ENCODE measurements around the gene PGAP6. TPM values are rescaled to one million over a fixed set of nuclear protein-coding genes. Genes with fewer than 3 reads are reported as not detected.
A peak's percentile ranks its signal among the peaks of the same experiment; 100 is the strongest.

Gene PGAP6
- total and polyA plus RNA-seq, 9 of the 15 experiments (the other 6 are each of a cell fraction or from before 2014, with no cell fraction given): 0.45 to 50.2 (median 39.3) TPM

DNA sequence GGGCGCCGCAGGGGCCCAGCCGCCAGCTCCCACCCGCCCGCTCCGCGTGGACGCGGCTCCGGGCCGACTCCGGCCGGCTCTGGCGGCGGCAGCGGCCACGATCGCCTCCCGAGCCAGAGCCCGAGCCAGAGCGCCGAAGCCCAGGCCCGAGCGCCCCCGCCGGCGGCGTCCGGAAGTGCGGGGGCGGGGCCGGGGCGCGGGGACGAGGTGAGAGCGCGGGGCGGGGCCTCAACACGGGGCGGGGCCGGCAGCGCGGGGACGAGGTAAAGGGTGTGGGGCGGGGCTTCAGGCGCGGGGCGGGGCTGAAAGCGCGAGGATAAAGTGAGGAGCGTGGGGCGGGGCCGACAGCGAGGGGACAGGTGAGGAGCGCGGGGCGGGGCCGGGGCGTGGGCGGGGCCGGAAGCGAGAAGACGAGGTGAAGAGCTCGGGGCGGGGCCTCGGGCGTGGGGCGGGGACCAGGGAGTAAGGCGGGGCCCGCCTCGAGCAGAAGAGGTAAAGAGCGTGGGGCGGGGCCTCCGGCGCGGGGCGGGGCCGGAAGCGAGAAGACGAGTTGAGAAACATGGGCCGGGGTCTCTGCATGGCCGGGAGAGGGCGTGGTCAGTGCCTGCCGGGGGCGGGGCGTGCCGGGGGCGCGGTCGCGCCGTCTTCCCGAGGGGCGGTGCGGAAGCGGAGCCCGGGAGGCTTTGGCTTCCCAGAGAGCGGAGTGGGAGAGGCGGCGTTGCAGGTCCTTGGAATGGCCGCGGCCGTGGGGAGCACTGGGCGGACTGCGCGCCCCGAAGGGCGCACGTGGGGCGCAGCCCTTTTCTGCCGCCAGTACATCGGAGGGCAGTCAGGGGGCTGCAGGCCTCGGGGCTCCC, 29.0 kb downstream of the PGAP6 start, which contains the start of gene AXIN1 (continued):
- TF ChIP-seq, protein P1, sequence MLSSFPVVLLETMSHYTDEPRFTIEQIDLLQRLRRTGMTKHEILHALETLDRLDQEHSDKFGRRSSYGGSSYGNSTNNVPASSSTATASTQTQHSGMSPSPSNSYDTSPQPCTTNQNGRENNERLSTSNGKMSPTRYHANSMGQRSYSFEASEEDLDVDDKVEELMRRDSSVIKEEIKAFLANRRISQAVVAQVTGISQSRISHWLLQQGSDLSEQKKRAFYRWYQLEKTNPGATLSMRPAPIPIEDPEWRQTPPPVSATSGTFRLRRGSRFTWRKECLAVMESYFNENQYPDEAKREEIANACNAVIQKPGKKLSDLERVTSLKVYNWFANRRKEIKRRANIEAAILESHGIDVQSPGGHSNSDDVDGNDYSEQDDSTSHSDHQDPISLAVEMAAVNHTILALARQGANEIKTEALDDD (IDR thresholded peaks at IDR 0.05): no peak
- TF ChIP-seq ZNF263 (CRISPR knock-in tag; IDR thresholded peaks at IDR 0.05; ENCODE audit: borderline replicate concordance): peak; percentile 73
- TF ChIP-seq POLR3G (IDR thresholded peaks at IDR 0.05; ENCODE audit: extremely low read depth, insufficient read length, insufficient replicate concordance): no peak
- peak; percentile 75; the same call in 1 of the 2 replicates for TF ChIP-seq PHF8 (IDR thresholded peaks at IDR 0.05; ENCODE audit: borderline replicate concordance, low read length)
- TF ChIP-seq ZKSCAN3 (CRISPR knock-in tag; IDR thresholded peaks at IDR 0.05): no peak
- no peak for TF ChIP-seq ARNT (IDR thresholded peaks at IDR 0.05)
- no peak for TF ChIP-seq NR1H2 (CRISPR knock-in tag; IDR thresholded peaks at IDR 0.05)
- TF ChIP-seq, protein P2, sequence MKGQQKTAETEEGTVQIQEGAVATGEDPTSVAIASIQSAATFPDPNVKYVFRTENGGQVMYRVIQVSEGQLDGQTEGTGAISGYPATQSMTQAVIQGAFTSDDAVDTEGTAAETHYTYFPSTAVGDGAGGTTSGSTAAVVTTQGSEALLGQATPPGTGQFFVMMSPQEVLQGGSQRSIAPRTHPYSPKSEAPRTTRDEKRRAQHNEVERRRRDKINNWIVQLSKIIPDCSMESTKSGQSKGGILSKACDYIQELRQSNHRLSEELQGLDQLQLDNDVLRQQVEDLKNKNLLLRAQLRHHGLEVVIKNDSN (CRISPR knock-in tag; IDR thresholded peaks at IDR 0.05): peak; percentile 44; the same call in 1 of the 2 replicates
- TF ChIP-seq CBFB (CRISPR knock-in tag; IDR thresholded peaks at IDR 0.05): no peak
- TF ChIP-seq RB1 (IDR thresholded peaks at IDR 0.05; ENCODE audit: low read depth): peak; percentile 63; the same call in 1 of the 2 replicates
- no peak for TF ChIP-seq ZBTB1 (CRISPR knock-in tag; IDR thresholded peaks at IDR 0.05; ENCODE audit: borderline replicate concordance, low read depth)
- no peak for TF ChIP-seq LCOR (CRISPR knock-in tag; IDR thresholded peaks at IDR 0.05)
- TF ChIP-seq GABPB2 (CRISPR knock-in tag; conservative IDR thresholded peaks at IDR 0.05): no peak
- TF ChIP-seq, protein P3, sequence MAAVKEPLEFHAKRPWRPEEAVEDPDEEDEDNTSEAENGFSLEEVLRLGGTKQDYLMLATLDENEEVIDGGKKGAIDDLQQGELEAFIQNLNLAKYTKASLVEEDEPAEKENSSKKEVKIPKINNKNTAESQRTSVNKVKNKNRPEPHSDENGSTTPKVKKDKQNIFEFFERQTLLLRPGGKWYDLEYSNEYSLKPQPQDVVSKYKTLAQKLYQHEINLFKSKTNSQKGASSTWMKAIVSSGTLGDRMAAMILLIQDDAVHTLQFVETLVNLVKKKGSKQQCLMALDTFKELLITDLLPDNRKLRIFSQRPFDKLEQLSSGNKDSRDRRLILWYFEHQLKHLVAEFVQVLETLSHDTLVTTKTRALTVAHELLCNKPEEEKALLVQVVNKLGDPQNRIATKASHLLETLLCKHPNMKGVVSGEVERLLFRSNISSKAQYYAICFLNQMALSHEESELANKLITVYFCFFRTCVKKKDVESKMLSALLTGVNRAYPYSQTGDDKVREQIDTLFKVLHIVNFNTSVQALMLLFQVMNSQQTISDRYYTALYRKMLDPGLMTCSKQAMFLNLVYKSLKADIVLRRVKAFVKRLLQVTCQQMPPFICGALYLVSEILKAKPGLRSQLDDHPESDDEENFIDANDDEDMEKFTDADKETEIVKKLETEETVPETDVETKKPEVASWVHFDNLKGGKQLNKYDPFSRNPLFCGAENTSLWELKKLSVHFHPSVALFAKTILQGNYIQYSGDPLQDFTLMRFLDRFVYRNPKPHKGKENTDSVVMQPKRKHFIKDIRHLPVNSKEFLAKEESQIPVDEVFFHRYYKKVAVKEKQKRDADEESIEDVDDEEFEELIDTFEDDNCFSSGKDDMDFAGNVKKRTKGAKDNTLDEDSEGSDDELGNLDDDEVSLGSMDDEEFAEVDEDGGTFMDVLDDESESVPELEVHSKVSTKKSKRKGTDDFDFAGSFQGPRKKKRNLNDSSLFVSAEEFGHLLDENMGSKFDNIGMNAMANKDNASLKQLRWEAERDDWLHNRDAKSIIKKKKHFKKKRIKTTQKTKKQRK (IDR thresholded peaks at IDR 0.05; ENCODE audit: borderline replicate concordance, low read depth, low read length): no peak
- peak; percentile 69 for TF ChIP-seq CCNT2 (IDR thresholded peaks at IDR 0.05; ENCODE audit: borderline replicate concordance, extremely low read depth, insufficient read length, low read depth, low read length)
- TF ChIP-seq, protein P4, sequence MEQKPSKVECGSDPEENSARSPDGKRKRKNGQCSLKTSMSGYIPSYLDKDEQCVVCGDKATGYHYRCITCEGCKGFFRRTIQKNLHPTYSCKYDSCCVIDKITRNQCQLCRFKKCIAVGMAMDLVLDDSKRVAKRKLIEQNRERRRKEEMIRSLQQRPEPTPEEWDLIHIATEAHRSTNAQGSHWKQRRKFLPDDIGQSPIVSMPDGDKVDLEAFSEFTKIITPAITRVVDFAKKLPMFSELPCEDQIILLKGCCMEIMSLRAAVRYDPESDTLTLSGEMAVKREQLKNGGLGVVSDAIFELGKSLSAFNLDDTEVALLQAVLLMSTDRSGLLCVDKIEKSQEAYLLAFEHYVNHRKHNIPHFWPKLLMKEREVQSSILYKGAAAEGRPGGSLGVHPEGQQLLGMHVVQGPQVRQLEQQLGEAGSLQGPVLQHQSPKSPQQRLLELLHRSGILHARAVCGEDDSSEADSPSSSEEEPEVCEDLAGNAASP (IDR thresholded peaks at IDR 0.05): no peak
- no peak for TF ChIP-seq ZNF143 (CRISPR knock-in tag; IDR thresholded peaks at IDR 0.05)
- no peak for TF ChIP-seq HDGF (IDR thresholded peaks at IDR 0.05)
- TF ChIP-seq POLR2H (tag; IDR thresholded peaks at IDR 0.05; ENCODE audit: low read depth): no peak
- TF ChIP-seq RBM34 (IDR thresholded peaks at IDR 0.05; ENCODE audit: borderline replicate concordance, insufficient read depth, low read length): no peak

Measured in K562 (cell line).